HG02981 (cell line): ENCODE measurements around the gene WSCD2.
"Not testable (repeated sequence)": the region's sequence is repeated elsewhere in the genome, so short reads cannot be mapped to it uniquely, and the experiment has no call there.

Experiments
- ATAC-seq: cut with Tn5 transposase; IDR thresholded peaks from one replicate; pipeline ENCODE4 v1.9.1; 2021; ENCODE audit warnings: mild to moderate bottlenecking, moderate library complexity; ENCODE audit not compliant: unreplicated experiment

WSCD2 gene

DNA sequence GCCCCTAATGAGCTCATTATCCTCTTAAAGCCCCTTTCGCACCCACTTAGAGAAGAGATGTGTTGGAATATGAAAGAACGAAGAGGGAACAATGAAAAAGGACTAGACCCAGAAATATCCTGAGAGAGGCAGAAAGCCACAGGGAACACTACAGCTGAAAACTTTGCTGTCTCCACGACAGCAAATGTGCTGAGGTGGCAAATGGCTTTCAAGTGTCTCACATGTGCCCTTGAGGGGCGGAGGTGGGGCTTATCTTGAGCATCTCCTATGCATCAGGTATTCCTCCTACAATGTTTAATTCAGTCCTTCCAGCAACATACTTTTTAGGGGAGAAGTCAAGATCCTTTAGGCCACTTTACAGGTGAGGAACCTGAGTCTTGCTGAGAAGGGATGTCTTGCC, 62.9 kb downstream of the WSCD2 start:
- ATAC-seq = no peak

DNA sequence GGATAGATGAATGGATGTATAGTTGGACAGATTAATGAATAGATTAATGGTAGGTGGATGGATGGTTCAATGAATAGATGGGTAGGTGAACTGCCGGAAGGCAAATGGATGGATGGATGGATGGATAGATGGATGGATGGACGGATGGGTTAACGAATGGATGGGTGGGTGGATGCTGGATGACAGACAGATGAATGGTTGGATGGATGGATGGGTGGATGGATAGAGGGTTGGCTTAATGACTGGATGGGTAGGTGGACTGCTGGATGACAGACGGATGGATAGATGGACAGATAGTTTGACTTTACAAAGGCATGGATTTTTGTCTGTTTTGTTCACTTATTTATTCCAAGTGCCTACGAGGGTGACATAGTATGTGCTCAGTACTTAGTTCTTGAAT, 64.4 kb downstream of the WSCD2 start:
- ATAC-seq = no peak

DNA sequence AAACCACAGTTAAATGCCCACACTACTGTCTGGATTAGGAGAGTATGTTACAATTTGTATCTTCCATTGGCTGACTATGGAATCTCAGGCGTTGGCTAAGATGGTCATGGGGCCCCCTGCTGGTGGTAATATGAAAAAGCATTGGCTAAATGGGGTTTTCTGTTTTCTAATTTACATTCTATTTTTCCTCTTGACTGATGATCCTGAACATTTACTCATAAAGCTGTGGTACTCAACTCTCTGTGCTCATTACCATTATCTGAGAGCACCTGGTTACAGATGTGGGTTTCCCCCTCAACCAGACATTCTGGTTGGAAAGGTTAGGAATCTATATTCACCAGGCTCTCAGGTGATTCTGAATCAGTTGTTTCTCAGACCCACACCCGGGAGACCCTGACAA, 64.8 kb downstream of the WSCD2 start:
- ATAC-seq = no peak

GRCh38 chr12:108194585-108194984, 65.5 kb downstream of the WSCD2 start:
- no peak for ATAC-seq

DNA sequence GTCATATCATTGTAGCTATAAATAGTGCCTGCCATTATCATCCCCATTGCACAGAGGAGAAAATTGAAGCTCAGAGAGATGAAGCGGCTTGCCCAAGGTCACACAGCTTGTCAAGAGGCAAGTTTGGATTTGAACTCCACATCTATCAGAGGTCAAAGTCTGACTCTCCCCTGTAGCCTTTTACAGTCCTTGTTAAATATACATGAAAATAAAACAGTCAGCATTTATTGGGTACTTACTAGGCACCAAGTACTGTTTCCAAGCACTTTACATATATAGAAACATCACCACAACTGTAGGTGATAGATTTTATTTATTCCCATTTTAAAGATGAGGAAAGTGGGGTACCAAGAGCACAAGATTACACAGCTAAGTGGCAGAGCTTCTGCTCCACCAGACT, 67.2 kb downstream of the WSCD2 start:
- no peak for ATAC-seq

- no peak for ATAC-seq
Observed at GRCh38 chr12:108196921-108197320, 67.8 kb downstream of the WSCD2 start.

GRCh38 chr12:108198043-108198442, 69.0 kb downstream of the WSCD2 start:
- no peak for ATAC-seq

DNA sequence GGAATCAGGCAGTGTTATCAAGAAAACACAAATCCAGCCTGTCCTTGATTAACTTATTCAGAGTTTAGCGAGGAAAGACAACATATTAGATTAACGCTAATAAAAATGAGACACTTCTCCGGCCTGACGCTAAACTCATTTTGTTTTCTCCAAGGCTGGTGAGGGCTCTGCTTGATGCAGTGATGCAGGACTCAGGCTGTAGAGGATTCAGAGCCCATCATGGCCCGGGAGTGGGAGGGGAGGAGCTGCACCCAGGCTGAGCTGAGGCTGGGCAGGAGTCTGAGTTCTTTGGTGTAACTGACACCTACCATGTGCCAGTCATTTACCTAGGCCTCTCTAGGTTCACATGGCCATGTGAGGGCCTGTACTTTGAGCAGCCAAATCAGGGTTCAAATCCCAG, 70.0 kb downstream of the WSCD2 start:
- no peak for ATAC-seq

DNA sequence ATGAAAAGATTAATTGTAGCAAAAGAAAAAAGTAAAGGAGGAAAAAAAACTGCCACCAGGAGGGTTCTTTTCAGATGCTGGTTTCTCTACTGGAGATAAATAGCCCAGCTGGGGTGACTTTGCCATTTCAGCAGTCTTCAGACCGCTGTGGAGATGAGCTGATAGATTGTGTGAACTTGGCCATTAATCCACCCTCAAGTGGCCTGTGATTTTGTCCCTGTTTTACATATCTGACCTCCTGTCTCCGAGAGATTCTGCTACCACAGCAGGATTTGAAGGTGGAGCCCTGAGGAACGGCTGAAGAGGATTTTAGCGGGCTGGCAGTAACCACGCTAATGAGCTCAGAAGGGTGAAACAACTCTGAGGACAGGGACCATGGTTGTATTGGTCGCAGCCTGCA, 72.7 kb downstream of the WSCD2 start:
- ATAC-seq = no peak

- no peak for ATAC-seq
Observed at GRCh38 chr12:108204117-108204987, 75.3 kb downstream of the WSCD2 start.

DNA sequence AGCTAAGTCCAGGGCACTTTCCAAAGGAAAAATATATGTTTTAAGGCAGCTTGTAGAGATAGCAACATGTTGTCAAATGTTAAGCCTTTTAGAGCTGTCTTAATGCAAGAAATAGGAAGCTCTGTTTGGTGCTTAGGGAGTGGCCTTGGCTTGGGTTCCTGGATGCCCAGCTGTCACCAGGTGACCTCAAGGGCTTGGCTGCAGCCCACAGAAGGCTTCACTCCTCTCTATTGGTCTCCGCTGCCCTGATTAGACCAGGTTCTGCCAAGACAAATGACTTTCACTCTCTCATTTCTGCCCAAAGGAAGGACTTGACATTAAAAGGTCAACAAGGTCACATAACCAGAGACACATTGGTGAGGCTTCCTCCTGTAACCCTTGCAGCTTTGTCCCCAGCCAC, 76.8 kb downstream of the WSCD2 start:
- no peak for ATAC-seq

GRCh38 chr12:108207791-108208730, 79.0 kb downstream of the WSCD2 start:
- no peak for ATAC-seq

DNA sequence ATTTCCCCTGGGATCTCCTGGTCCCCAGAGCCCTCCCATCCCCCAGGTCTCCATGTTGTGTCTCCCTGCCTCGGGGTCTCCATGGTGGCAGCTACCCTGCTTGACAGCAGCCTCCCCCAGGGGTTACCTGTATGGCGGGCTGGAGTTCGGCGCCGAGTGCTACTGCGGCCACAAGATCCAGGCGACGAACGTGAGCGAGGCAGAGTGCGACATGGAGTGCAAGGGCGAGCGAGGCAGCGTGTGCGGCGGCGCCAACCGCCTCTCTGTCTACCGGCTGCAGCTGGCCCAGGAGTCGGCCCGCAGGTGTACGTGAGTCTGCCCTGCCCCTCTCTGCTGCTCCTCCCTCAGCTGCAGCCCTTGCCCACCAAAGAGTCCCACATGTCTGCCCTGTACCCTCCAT, 80.9 kb downstream of the WSCD2 start:
- ATAC-seq = no peak

GRCh38 chr12:108211157-108211556, 82.1 kb downstream of the WSCD2 start:
- ATAC-seq = no peak

DNA sequence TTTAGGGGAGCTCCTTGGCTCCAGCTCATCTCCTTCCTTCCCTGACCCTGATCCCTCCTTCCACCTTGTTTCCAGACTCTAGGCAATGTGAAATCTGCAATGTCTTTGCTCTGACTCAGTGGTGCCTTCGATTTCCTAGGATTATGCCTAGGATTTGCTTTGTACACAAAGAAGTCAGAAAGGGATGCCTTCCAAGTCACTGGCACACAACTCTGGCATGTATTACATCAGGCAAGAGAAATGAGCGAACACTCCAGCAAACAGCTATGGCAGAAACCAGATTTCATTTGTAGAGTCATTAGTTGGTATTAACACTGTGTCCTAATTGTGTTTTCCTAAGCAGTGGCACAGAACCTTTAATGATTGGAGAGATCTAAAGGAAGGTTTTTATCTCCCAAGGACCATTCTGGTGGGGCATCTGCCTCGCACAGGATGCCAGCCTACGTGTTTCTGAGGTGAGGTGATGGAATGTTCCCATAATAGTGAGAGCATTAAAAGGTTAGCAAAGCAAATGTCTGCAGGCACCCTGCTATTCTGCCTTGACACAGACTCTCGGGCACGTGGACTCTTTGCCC, 84.9 kb downstream of the WSCD2 start:
- ATAC-seq = no peak

DNA sequence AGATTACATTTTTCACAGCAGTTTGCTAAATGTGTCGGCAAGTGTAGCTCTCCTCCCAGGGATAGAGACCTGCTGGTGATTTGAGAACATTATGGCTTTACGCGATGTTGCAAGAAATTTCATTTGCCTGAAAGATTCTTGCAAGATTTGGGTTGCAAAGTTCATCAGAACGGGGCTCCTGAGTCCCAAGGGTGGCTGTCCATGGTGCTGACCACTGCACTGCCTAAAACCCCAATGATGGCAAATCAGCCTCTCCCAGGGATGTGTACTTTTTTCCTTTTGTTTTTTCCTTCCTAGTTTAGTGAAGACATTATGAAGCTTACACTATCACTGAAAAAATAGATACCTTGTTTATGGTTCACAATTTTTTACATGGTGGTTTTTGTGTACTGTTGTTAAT, 85.4 kb downstream of the WSCD2 start:
- ATAC-seq = no peak

- ATAC-seq = no peak
Observed at GRCh38 chr12:108215458-108215857, 86.4 kb downstream of the WSCD2 start.

DNA sequence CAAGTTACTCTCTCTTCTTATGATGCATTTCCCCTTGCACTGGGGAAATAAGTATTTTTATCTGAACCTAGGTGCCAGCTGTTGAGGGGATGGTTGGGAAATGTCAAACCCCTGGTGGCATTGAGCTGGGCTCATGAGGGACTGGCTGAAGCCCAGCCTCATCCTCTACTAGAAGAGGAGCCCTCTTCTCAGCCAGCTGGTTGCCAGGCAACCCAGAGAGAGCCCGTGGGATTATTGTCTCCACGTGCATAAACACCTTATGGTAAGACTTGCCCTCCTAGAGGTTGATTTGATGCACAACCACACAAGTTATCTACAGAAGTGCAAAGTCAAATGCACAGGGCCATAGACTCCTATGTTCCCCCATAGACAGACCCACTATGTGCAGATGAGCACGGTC, 89.8 kb downstream of the WSCD2 start:
- ATAC-seq = no peak

DNA sequence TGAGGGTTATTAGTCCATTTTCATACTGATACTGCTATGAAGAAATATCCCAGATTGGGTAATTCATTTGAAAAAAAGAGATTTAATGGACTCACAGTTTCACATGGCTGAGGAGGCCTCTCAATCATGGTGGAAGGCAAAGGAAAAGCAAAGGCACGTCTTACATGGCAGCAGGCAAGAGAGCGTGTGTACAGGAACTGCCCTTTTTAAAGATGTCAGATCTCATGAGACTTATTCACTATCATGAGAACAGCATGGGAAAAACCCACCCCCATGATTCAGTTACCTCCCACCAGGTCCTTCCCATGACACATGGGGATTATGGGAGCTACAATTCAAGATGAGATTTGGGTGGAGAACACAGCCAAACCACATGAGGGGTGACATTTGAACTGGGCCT, 96.0 kb downstream of the WSCD2 start:
- not testable (repeated sequence) for ATAC-seq

DNA sequence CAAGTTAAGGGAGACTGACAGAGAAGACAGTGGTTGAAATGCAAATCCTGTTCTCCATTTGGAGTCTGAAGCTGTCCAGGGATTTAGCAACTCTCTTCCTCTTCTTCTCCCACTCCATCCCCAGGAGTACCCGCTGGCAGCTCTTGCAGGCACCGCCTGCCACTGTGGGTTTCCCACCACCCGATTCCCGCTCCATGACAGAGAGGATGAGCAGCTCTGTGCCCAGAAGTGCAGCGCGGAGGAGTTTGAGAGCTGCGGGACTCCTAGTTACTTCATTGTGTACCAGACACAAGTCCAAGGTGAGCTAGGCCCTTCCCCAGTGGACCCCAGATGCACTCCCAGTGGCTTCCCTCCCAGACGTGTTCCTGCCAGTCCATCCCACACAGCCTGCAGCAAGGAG, 97.8 kb downstream of the WSCD2 start:
- no peak for ATAC-seq

GRCh38 chr12:108228746-108229145, 99.7 kb downstream of the WSCD2 start:
- ATAC-seq = no peak
